HFFc6 (cell line): ENCODE measurements around the gene TSC22D1. TPM values are rescaled to one million over a fixed set of nuclear protein-coding genes. Genes with fewer than 3 reads are reported as not detected.

Source experiments
- DNase-seq: peaks from one replicate; pipeline ENCODE4 v3.0.0-alpha.2; 2018
- H3K27ac Mint-ChIP-seq: 2 replicates; pipeline ENCODE4 v1.8.0; 2020; ENCODE audit warnings: mild to moderate bottlenecking, mixed read lengths
- H3K27me3 Mint-ChIP-seq: 2 replicates; pipeline ENCODE4 v1.8.0; 2021; ENCODE audit warnings: mild to moderate bottlenecking, moderate library complexity, mixed read lengths; ENCODE audit not compliant: insufficient read depth
- H3K36me3 Mint-ChIP-seq: 2 replicates; pipeline ENCODE4 v1.8.0; 2021; ENCODE audit warnings: low read depth, mixed read lengths
- H3K4me1 Mint-ChIP-seq: 2 replicates; pipeline ENCODE4 v1.8.0; 2020; ENCODE audit warnings: low read depth, mixed read lengths
- H3K4me3 Mint-ChIP-seq: 2 replicates; pipeline ENCODE4 v1.8.0; 2020; ENCODE audit warnings: mild to moderate bottlenecking, moderate library complexity, mixed read lengths
- H3K9me3 Mint-ChIP-seq: 2 replicates; pipeline ENCODE4 v1.8.0; 2020; ENCODE audit warnings: mild to moderate bottlenecking, mixed read lengths
- total RNA-seq, 6 experiments: library from RNA; stranded (reverse); fragmentation: NEBNext Ultra II Directional; extraction: Animal tissue kit (Norgen Biotek cat#: 25700); gene quantifications; 2 replicates in 1 of 6; 3 replicates in 5 of 6; pipeline ENCODE4 v1.2.3, GENCODE V29; 2021
- TF ChIP-seq, protein P1 (sequence below): fragments of 200-600 bp; sonication (generic); IDR thresholded peaks from 2 replicates; pipeline ENCODE4 v1.5.0; 2021; ENCODE audit warnings: antibody characterized with exemption, mild to moderate bottlenecking

TSC22D1 gene
- total RNA-seq, 6 experiments from 2014 or later, result 42.3 to 49.4 (median 45.2) TPM

- Mint-ChIP-seq H3K4me1 (peaks cover 34% of the 10 kb centered on the region), H3K36me3 (peaks cover 26% of the 10 kb centered on the region), H3K27ac (peak overlapping the region; percentile 88), H3K9me3 (no peaks in the 10 kb centered on the region), H3K4me3 (peak overlapping the region; percentile 90; the same call in 1 of the 2 replicates), H3K27me3 (peaks cover 7% of the 10 kb centered on the region; the same call in 1 of the 2 replicates)
- TF ChIP-seq, protein P1, sequence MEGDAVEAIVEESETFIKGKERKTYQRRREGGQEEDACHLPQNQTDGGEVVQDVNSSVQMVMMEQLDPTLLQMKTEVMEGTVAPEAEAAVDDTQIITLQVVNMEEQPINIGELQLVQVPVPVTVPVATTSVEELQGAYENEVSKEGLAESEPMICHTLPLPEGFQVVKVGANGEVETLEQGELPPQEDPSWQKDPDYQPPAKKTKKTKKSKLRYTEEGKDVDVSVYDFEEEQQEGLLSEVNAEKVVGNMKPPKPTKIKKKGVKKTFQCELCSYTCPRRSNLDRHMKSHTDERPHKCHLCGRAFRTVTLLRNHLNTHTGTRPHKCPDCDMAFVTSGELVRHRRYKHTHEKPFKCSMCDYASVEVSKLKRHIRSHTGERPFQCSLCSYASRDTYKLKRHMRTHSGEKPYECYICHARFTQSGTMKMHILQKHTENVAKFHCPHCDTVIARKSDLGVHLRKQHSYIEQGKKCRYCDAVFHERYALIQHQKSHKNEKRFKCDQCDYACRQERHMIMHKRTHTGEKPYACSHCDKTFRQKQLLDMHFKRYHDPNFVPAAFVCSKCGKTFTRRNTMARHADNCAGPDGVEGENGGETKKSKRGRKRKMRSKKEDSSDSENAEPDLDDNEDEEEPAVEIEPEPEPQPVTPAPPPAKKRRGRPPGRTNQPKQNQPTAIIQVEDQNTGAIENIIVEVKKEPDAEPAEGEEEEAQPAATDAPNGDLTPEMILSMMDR, result no peak
- DNase-seq, result no peak
These were observed 142.0 kb downstream of the TSC22D1 start for GRCh38 chr13:44433863-44434765.

DNA sequence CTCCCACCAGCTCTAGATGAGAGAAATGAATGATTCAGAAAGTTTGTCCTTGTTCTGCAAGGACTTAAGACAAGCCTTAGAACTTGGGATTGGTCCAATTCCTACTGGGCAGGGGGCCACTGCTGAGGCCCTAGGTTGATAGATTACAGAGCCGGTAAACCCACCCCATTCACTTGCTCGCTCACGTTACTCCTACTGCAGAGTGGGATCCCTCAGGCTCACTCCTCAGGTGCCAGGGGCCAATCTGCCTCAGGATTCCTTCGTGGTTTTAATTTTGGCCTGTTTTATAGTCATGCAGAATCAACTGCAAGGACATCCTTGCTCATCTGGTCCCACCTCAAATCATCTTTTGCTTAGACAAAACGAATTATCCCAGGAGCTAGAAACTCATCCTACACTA lies 143.5 kb downstream of the TSC22D1 start:
- DNase-seq, result no peak
- Mint-ChIP-seq H3K36me3 (peaks cover 32% of the 10 kb centered on the region), H3K4me1 (peaks cover 26% of the 10 kb centered on the region), H3K27me3 (peaks cover 14% of the 10 kb centered on the region), H3K9me3 (no peaks in the 10 kb centered on the region), H3K4me3 (no peak overlapping the region), H3K27ac (no peak overlapping the region)
- TF ChIP-seq, protein P1, result no peak

DNA sequence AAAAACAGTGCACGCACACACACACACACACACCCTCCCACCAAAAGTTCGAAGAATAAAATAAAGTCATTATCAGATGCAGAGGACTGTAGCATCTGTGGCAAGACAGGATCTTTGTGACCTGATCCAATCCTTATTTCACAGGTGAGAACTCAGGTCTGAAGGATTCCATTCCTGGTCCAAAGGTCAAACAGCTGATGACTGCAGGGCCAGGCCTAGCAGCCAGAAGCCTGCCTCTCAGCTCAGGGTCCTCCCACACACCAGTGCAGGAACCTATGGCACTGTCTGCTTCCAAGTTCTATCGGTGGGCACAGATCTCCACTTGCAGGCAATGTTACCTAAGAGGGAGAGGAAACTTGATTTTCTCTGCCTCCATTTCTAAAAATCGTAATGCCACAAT lies 145.0 kb downstream of the TSC22D1 start:
- H3K4me1 Mint-ChIP-seq, result peaks cover 16% of the 10 kb centered on the region
- H3K36me3 Mint-ChIP-seq, result peaks cover 32% of the 10 kb centered on the region
- H3K4me3 Mint-ChIP-seq, result no peak overlapping the region
- H3K9me3 Mint-ChIP-seq, result no peaks in the 10 kb centered on the region
- DNase-seq, result no peak
- no peak overlapping the region for H3K27ac Mint-ChIP-seq
- peaks cover 14% of the 10 kb centered on the region for H3K27me3 Mint-ChIP-seq
- TF ChIP-seq, protein P1, result no peak

- Mint-ChIP-seq H3K36me3 (peaks cover 25% of the 10 kb centered on the region), H3K9me3 (no peaks in the 10 kb centered on the region), H3K27me3 (peaks cover 8% of the 10 kb centered on the region), H3K4me3 (no peak overlapping the region), H3K27ac (no peak overlapping the region), H3K4me1 (peaks cover 6% of the 10 kb centered on the region)
- DNase-seq, result no peak
- TF ChIP-seq, protein P1, result no peak
These were observed 146.8 kb downstream of the TSC22D1 start for GRCh38 chr13:44429311-44429710.

GRCh38 chr13:44426461-44426860 lies 149.7 kb downstream of the TSC22D1 start:
- Mint-ChIP-seq H3K27me3 (peaks cover 29% of the 10 kb centered on the region), H3K9me3 (no peaks in the 10 kb centered on the region), H3K27ac (no peak overlapping the region), H3K4me3 (no peak overlapping the region), H3K4me1 (no peaks in the 10 kb centered on the region), H3K36me3 (peaks cover 5% of the 10 kb centered on the region; the same call in 1 of the 2 replicates)
- DNase-seq, result no peak
- TF ChIP-seq, protein P1, result no peak
